Prostate gland (tissue), 2 donors: ENCODE measurements around the gene ATP1A2. TPM values are rescaled to one million over a fixed set of nuclear protein-coding genes. Genes with fewer than 3 reads are reported as not detected.

Experiments used
- DNase-seq: peaks from one replicate; pipeline ENCODE4 v3.0.0-alpha.2; 2019; ENCODE audit warnings: low spot score
- H3K27ac ChIP-seq, 2 donors: fragments of 200-600 bp; sonication (generic); 2 replicates each; pipeline ENCODE4 v1.5.1; 2017 to 2019
- H3K27me3 ChIP-seq: fragments of 200-600 bp; sonication (generic); replicated peaks from 2 replicates; pipeline ENCODE4 v1.5.1; 2019; ENCODE audit not compliant: insufficient read depth
- H3K36me3 ChIP-seq, 2 donors: fragments of 200-600 bp; sonication (generic); 1 replicate in 1 of 2; 2 replicates in 1 of 2; pipeline versions ENCODE4 v1.5.1 to v1.8.1; 2017 to 2019
- H3K4me1 ChIP-seq: fragments of 200-600 bp; sonication (generic); replicated peaks from 2 replicates; pipeline ENCODE4 v1.5.1; 2019
- H3K4me3 ChIP-seq, 2 donors: fragments of 200-600 bp; sonication (generic); 2 replicates each; pipeline ENCODE4 v1.5.1; 2017 to 2019
- H3K9me3 ChIP-seq: fragments of 200-600 bp; sonication (generic); 2 replicates; pipeline ENCODE4 v1.5.1; 2017
- POLR2A ChIP-seq: fragments of 450-650 bp; IDR thresholded peaks from one replicate; pipeline ENCODE4 v1.6.1; 2016; ENCODE audit warnings: antibody characterized with exemption, mild to moderate bottlenecking
- POLR2AphosphoS5 ChIP-seq: sonication (generic); formaldehyde crosslinking; IDR thresholded peaks from one replicate; pipeline ENCODE4 v1.6.1; 2017; ENCODE audit warnings: antibody characterized with exemption
- WGBS: methylation state at CpG from one replicate; pipeline ENCODE4 v1.1.5; 2018; 5-methylcytosine and 5-hydroxymethylcytosine counted together
- intact Hi-C: fragments of 100-400 bp; cut with DNase I; formaldehyde crosslinking; loops from one replicate; pipeline ENCODE4 v1.14.2; 2022
- total RNA-seq, 2 donors: library from RNA; depleted of rRNA; stranded (reverse); fragments of >200 nt; gene quantifications; one replicate each; pipeline ENCODE4 v1.1.0, GENCODE V29; 2016
- TF ChIP-seq, protein P1 (sequence below), 4 experiments: fragments of 200-600 bp in 2 of 4; fragments of 450-650 bp in 2 of 4; sonication (generic) in 2 of 4; IDR thresholded peaks; 1 replicate in 3 of 4; 2 replicates in 1 of 4; pipeline ENCODE4 v1.5.1; 2016 to 2019; ENCODE audit warnings: antibody characterized with exemption in 4 of 4, mild to moderate bottlenecking in 2 of 4, moderate library complexity in 2 of 4

Gene ATP1A2
- total RNA-seq, 2 donors from 2014 or later, result 14.8 to 69.0 TPM

DNA sequence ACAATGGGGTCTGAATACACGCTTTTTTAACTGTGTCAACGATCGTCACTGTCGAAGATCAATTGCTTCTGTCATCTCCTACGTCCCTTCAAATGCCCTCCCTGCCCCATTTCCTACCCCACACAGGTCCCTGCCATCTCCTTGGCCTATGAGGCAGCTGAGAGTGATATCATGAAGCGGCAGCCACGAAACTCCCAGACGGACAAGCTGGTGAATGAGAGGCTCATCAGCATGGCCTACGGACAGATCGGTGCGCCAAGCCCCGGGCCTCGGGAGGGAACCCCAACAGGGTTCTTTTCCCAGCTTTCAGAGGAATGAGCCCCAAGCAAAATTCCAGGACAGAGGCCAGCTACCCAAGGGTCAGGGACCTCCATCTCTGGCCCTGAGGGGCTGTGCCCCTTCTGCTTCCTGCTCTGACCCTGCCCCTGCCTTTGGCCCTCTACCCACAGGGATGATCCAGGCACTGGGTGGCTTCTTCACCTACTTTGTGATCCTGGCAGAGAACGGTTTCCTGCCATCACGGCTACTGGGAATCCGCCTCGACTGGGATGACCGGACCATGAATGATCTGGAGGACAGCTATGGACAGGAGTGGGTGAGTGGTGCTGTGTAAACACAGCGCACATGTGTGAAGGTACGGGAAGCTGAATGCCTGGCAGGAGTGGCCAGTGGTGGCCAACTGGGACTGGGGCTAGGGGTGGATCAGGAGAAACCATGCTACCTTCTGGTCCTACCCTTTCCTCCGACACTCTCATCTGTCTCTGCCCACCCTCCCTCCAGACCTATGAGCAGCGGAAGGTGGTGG, 20.8 kb downstream of the ATP1A2 start:
- Histone ChIP-seq H3K27ac (no peak overlapping the region), H3K4me1 (no peaks in the 10 kb centered on the region), H3K27me3 (no peaks in the 10 kb centered on the region), H3K36me3 (no peaks in the 10 kb centered on the region), H3K4me3 (no peak overlapping the region), H3K9me3 (no peaks in the 10 kb centered on the region)
- intact Hi-C loops, result no loop called here
- no peak for DNase-seq
- TF ChIP-seq, protein P1, sequence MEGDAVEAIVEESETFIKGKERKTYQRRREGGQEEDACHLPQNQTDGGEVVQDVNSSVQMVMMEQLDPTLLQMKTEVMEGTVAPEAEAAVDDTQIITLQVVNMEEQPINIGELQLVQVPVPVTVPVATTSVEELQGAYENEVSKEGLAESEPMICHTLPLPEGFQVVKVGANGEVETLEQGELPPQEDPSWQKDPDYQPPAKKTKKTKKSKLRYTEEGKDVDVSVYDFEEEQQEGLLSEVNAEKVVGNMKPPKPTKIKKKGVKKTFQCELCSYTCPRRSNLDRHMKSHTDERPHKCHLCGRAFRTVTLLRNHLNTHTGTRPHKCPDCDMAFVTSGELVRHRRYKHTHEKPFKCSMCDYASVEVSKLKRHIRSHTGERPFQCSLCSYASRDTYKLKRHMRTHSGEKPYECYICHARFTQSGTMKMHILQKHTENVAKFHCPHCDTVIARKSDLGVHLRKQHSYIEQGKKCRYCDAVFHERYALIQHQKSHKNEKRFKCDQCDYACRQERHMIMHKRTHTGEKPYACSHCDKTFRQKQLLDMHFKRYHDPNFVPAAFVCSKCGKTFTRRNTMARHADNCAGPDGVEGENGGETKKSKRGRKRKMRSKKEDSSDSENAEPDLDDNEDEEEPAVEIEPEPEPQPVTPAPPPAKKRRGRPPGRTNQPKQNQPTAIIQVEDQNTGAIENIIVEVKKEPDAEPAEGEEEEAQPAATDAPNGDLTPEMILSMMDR (IDR thresholded peaks at IDR 0.05), result no peak
- no peak for TF ChIP-seq POLR2A
- TF ChIP-seq POLR2AphosphoS5, result no peak
- 90% methylated on average over 22 of the region's 22 CpGs for WGBS

DNA sequence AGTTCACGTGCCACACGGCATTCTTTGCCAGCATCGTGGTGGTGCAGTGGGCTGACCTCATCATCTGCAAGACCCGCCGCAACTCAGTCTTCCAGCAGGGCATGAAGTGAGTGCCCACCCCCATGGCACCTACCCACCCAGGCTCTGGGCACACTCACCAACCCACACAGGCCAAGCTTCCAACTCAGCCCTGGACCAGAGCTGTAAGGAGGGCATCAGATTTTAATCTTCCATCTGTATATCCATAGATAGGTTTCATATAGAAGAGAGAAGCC, 21.3 kb downstream of the ATP1A2 start:
- Histone ChIP-seq H3K36me3 (no peaks in the 10 kb centered on the region), H3K27ac (no peak overlapping the region), H3K4me3 (no peak overlapping the region), H3K9me3 (no peaks in the 10 kb centered on the region), H3K4me1 (no peaks in the 10 kb centered on the region), H3K27me3 (no peaks in the 10 kb centered on the region)
- intact Hi-C loops, result no loop called here
- no peak for DNase-seq
- TF ChIP-seq POLR2AphosphoS5 (no peak), POLR2A (no peak)
- TF ChIP-seq, protein P1 (IDR thresholded peaks at IDR 0.05), result no peak
- WGBS, result 89% methylated on average over 5 of the region's 5 CpGs

DNA sequence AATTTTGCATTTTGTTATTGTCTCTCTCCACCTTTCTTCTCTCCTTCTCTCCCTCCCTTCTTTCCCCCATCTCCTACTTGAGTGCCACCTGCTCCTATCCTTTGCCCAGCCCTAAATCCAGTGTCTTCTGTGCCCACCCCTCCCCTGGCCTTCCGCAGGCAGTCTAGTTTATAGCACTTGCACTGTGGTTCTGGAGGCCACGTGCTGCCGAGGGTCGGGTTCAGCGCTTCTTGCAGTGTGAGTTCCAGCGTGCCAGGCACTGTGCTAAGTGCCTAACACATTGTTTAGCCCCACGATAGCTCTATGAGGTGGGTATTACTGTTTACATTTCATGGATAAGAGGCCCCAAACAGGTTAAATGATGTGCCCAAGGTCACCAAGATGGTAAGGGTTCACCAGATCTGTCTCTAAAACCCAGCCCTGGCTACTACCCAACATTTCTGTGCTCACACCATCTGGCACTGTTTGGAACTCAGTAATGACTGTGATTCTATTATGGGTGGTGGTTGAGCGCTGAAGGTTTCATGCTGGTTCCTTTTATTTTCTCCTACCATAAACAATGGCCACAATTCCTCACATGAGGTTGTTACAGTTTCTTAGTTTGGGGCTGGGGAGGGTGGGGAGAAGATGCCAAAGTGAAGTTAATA, 21.8 kb downstream of the ATP1A2 start:
- H3K27ac ChIP-seq, result no peak overlapping the region
- H3K4me1 ChIP-seq, result no peaks in the 10 kb centered on the region
- no peak overlapping the region for H3K4me3 ChIP-seq
- intact Hi-C loops, result no loop called here
- no peaks in the 10 kb centered on the region for H3K9me3 ChIP-seq
- DNase-seq, result no peak
- H3K36me3 ChIP-seq, result no peaks in the 10 kb centered on the region
- H3K27me3 ChIP-seq, result no peaks in the 10 kb centered on the region
- TF ChIP-seq, protein P1 (IDR thresholded peaks at IDR 0.05), result no peak
- no peak for TF ChIP-seq POLR2AphosphoS5
- TF ChIP-seq POLR2A, result no peak
- WGBS, result 88% methylated on average over 8 of the region's 8 CpGs

DNA sequence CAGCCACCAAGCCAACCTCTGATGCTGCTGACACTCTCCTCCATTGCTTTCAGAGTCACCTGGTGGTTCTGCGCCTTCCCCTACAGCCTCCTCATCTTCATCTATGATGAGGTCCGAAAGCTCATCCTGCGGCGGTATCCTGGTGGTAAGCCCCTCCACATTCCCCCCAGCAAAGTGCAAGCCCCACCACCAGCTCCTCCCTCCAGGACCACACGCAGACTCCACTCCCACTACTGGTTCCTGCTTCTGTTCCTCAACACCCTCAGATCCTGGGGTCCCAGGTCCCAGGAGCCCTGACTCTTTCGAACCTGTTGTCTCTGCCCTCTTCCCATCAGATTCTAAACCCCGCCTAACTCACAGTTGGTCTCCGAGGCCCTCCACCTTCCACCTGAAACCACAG, 24.3 kb downstream of the ATP1A2 start:
- H3K4me3 ChIP-seq, result no peak overlapping the region
- H3K36me3 ChIP-seq, result no peaks in the 10 kb centered on the region
- DNase-seq, result no peak
- 93% methylated on average over 8 of the region's 8 CpGs for WGBS
- TF ChIP-seq POLR2AphosphoS5, result no peak
- TF ChIP-seq POLR2A, result no peak
- no peaks in the 10 kb centered on the region for H3K4me1 ChIP-seq
- H3K27ac ChIP-seq, result no peak overlapping the region
- intact Hi-C loops, result no loop called here
- H3K9me3 ChIP-seq, result no peaks in the 10 kb centered on the region
- H3K27me3 ChIP-seq, result no peaks in the 10 kb centered on the region

DNA sequence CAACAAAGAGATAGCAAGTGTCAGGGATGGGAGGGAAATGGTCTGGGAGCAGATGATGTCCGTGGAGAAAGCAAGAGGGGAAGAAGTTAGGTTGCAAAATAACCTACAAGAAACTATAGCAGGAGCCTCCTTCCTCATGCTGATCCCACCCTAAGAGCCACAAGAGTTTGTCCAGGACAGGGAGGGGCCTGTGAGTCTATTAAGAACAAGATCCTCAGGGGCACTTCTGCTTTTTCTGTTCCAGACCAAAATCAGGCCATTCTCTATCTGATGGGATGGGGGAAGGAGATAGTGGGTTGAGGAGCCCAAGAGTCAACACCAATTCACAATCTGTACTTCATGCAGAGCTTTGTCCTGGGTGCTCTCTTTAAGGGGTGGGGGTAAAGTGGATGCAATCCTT, 28.1 kb downstream of the ATP1A2 start:
- no peak overlapping the region for H3K27ac ChIP-seq
- DNase-seq, result no peak

More for the DNA sequence above, 28.1 kb downstream of the ATP1A2 start:
- no peaks in the 10 kb centered on the region for H3K27me3 ChIP-seq
- no peaks in the 10 kb centered on the region for H3K36me3 ChIP-seq
- TF ChIP-seq POLR2AphosphoS5, result no peak
- TF ChIP-seq, protein P1 (IDR thresholded peaks at IDR 0.05), result no peak
- H3K4me1 ChIP-seq, result no peaks in the 10 kb centered on the region
- 43% methylated on average over 1 of the region's 1 CpG for WGBS
- no peak overlapping the region for H3K4me3 ChIP-seq
- intact Hi-C loops, result no loop called here
- H3K9me3 ChIP-seq, result no peaks in the 10 kb centered on the region
